Duodenal mucosa (tissue), 2 donors: ENCODE measurements around the gene GATB.
A peak's percentile ranks its signal among the peaks of the same experiment; 100 is the strongest.

ENCODE experiments used
- H3K27ac ChIP-seq: one replicate; pipeline ENCODE4 v1.7.0; 2013; ENCODE audit warnings: low read depth, low read length
- H3K27me3 ChIP-seq, 2 donors: one replicate each; pipeline ENCODE4 v1.7.0; 2013; ENCODE audit warnings: low read length in 2 of 2, control low read depth in 1 of 2; ENCODE audit not compliant: insufficient read depth in 2 of 2, control insufficient read depth in 1 of 2
- H3K36me3 ChIP-seq, 2 donors: one replicate each; pipeline ENCODE4 v1.7.0; 2013; ENCODE audit warnings: low read length in 2 of 2, control low read depth in 1 of 2; ENCODE audit not compliant: insufficient read depth in 2 of 2, control insufficient read depth in 1 of 2
- H3K4me1 ChIP-seq, 2 donors: one replicate each; pipeline ENCODE4 v1.7.0; 2013; ENCODE audit warnings: low read length in 2 of 2, control low read depth in 1 of 2; ENCODE audit not compliant: insufficient read depth in 2 of 2, control insufficient read depth in 1 of 2
- H3K4me3 ChIP-seq, 2 donors: one replicate each; pipeline ENCODE4 v1.7.0; 2013; ENCODE audit warnings: low read length in 2 of 2, low read depth in 1 of 2
- H3K9ac ChIP-seq, 2 donors: one replicate each; pipeline ENCODE4 v1.7.0; 2013; ENCODE audit warnings: low read length in 2 of 2, low read depth in 1 of 2
- H3K9me3 ChIP-seq, 2 donors: one replicate each; pipeline ENCODE4 v1.7.0; 2013; ENCODE audit warnings: low read length in 2 of 2, control low read depth in 1 of 2; ENCODE audit not compliant: control insufficient read depth in 1 of 2

The GATB gene

DNA sequence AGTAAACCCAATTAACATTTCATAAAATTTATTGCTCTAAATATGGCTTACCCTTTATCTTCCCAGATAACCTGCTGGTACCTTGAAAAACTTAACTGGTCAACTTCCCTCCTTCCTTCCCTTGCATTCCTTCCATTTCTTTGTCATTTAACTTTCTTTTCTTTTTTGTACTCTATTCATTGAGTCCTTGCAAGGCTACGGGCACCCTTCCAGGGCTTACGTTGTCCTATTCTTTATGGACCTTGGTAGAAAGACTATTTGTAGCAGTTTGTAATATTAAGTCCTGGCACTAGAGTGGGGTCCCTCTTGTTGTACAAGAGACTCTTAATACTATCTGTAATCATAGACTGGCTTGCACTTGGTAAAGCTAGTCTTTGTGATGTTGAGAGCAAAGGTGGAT, 8.0 kb upstream of the GATB start:
- Histone ChIP-seq H3K4me3 (no peak overlapping the region), H3K27ac (no peak overlapping the region), H3K36me3 (no peaks in the 10 kb centered on the region), H3K4me1 (no peaks in the 10 kb centered on the region), H3K9ac (no peak overlapping the region), H3K9me3 (peaks cover 0 to 2% of the 10 kb centered on the region in 2 donors), H3K27me3 (peaks cover 4 to 5% of the 10 kb centered on the region in 2 donors)

DNA sequence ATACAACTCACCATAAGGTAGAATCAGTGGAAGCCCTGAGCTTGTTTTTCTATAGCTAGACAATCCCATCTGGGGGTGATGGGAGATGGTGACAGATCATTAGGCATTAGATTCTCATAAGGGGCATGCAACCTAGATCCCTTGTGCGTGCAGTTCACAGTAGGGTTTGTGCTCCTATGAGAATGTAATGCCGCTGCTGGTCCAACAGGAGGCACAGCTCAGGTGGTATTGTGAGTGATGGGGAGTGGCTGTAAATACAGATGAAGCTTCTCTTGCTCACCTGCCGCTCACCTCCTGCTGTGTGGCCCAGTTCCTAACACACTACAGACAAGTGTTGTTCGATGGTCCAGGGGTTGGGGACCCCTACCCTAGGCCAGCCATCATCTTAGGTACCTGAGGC, 5.9 kb upstream of the GATB start:
- H3K27ac ChIP-seq = no peak overlapping the region
- no peaks in the 10 kb centered on the region for H3K4me1 ChIP-seq
- H3K4me3 ChIP-seq = no peak overlapping the region
- no peaks in the 10 kb centered on the region for H3K9me3 ChIP-seq
- H3K9ac ChIP-seq = no peak overlapping the region
- H3K36me3 ChIP-seq = no peaks in the 10 kb centered on the region
- peaks cover 0 to 5% of the 10 kb centered on the region in 2 donors for H3K27me3 ChIP-seq

DNA sequence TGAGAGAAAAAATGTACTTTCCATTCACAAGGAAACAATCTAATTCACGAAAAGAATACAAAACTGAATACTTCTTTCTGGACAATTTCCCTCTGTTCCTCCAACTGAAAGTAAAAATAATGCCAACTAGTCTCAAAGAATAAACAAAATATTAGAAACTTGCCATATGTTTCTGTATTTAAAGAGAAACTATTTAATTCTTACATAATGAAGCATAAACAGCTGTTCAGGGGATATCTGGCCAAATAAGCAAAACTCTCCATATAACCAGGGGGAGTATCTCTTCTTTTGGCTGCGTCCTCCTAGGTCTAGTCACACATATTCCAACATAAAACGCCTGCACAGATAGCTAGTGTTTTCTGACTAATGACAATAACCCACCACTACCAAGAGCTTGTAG, 805 bp downstream of the GATB start:
- peaks cover 0 to 5% of the 10 kb centered on the region in 2 donors for H3K36me3 ChIP-seq
- no peak overlapping the region for H3K27ac ChIP-seq

DNA sequence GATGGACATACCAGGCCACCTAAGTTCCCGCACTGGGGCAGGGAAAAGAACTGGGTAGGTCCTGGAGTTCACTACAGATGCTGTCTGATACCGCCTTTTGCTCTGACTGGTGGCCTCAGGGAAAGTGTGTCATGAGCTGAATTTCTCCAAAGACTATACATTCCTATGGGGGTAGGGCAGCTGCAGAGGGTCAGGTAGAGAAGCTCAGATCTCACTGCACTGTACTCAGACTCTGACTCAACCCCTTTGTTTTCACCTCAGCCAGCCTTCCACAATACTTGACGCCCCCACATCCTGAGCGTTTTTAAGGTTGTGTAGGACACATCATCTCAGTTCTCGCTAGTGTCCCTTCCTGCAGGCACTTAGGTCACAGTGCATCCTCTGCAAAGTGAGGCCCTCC, 7.8 kb downstream of the GATB start:
- H3K27me3 ChIP-seq = no peaks in the 10 kb centered on the region
- no peaks in the 10 kb centered on the region for H3K4me1 ChIP-seq
- H3K9ac ChIP-seq = no peak overlapping the region
- H3K27ac ChIP-seq = no peak overlapping the region
- H3K4me3 ChIP-seq = no peak overlapping the region
- H3K9me3 ChIP-seq = no peaks in the 10 kb centered on the region
- peaks cover 9 to 16% of the 10 kb centered on the region in 2 donors for H3K36me3 ChIP-seq

More for the DNA sequence above, 805 bp downstream of the GATB start:
- H3K9ac ChIP-seq = peak overlapping the region; percentile 63 to 80
- no peaks in the 10 kb centered on the region for H3K9me3 ChIP-seq
- H3K4me1 ChIP-seq = peaks cover 11 to 12% of the 10 kb centered on the region in 2 donors
- peak overlapping the region; percentile 78 to 97 for H3K4me3 ChIP-seq
- no peaks in the 10 kb centered on the region for H3K27me3 ChIP-seq

DNA sequence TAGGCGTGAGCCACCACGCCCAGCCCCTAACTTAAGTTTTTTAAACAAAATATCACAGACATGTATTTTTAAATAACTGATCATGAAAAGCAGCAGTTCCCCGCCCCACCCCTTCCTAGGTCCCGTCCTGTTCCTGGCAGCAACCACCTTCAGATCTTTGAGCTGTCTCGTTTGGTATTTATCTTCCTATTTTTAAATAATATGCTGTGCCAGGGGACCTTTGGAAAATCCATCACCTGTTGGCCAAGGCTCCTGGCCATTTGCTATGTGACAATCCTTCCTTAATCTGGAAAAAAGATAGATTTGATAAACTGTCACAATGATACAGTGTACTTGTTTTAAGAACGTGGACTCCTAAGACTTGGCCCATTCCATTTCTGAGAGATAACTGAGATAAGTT, 10.7 kb downstream of the GATB start:
- Histone ChIP-seq H3K27ac (no peak overlapping the region), H3K9ac (no peak overlapping the region), H3K4me1 (no peaks in the 10 kb centered on the region), H3K36me3 (peaks cover 9 to 11% of the 10 kb centered on the region in 2 donors), H3K4me3 (no peak overlapping the region), H3K9me3 (no peaks in the 10 kb centered on the region), H3K27me3 (no peaks in the 10 kb centered on the region)

DNA sequence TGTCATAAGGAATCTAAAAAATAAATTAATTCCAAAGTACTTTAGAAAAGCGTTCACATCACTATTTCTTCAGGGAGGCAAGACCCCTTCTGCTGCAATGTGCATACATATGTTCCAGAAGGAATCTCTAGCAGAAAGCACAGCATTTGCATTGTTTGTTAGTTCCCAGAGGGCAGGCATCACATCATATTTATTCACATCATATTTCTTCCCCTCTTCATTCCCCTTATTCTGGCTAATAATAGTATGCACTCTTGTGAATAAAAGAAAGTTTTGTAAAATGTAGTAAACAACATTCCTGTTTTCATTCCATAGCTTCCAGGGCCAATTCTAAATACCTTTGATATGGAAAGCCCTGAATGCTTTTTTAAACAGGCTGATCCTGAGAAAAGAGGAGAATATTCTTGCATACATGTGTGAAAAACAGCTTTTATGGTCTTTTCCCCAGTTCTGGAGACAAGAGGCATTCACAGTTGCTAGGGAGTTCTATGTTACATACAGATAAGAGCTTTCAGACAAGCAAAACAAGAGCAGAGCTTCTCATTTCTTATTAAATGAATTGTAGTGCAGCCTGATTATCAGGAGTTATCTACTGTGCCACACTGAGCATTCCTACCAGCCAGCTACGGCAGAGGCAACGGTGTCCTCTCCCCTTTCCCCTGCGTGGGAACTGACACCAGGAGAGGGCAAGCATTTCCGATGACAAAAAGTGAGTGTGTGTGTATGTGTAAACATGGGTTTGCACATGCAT, 15.2 kb downstream of the GATB start:
- Histone ChIP-seq H3K9ac (no peak overlapping the region), H3K36me3 (no peaks in the 10 kb centered on the region), H3K27ac (no peak overlapping the region), H3K27me3 (no peaks in the 10 kb centered on the region), H3K4me1 (no peaks in the 10 kb centered on the region), H3K4me3 (no peak overlapping the region), H3K9me3 (no peaks in the 10 kb centered on the region)

DNA sequence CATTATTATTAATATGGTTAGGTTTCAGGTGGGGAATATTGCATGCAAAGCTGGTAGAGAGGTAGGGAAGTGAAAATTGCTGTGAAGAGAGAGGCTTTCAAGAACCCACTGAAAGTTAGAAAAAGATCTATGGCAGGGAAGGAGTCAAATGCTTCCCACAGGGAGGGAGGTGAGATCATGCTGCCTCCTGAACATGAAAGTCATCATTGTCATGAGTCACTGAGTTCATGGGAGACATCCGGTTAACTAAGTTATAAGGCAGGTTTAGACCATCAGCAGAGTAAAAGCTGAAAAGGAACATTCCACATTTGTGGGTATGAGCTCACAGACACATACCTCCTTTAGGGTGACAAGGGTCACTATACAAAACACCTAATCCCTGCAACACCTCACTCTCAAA, 16.2 kb downstream of the GATB start:
- Histone ChIP-seq H3K27ac (no peak overlapping the region), H3K9ac (no peak overlapping the region), H3K4me1 (no peaks in the 10 kb centered on the region), H3K36me3 (no peaks in the 10 kb centered on the region), H3K4me3 (no peak overlapping the region), H3K9me3 (no peaks in the 10 kb centered on the region), H3K27me3 (no peaks in the 10 kb centered on the region)

DNA sequence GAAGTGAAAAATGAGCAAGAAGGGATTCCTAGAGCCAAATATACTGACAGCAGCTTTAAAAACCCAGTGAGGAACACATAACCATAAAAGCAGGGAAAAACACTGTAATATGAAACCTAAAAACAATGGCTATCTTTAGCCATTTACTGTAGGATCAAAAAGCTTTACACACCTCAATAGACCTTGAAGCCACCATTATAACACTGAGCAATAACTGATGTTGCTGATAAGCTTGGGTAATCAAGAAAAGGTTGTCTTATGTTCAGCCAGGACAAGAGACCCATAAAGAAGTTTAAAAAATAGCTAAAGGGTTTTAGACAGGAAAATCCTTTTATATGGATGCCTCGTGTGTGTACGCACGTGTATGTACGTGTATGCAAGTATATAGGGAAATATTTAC, 16.9 kb downstream of the GATB start:
- Histone ChIP-seq H3K27ac (no peak overlapping the region), H3K9me3 (no peaks in the 10 kb centered on the region), H3K36me3 (no peaks in the 10 kb centered on the region), H3K9ac (no peak overlapping the region), H3K27me3 (no peaks in the 10 kb centered on the region), H3K4me1 (no peaks in the 10 kb centered on the region), H3K4me3 (no peak overlapping the region)

DNA sequence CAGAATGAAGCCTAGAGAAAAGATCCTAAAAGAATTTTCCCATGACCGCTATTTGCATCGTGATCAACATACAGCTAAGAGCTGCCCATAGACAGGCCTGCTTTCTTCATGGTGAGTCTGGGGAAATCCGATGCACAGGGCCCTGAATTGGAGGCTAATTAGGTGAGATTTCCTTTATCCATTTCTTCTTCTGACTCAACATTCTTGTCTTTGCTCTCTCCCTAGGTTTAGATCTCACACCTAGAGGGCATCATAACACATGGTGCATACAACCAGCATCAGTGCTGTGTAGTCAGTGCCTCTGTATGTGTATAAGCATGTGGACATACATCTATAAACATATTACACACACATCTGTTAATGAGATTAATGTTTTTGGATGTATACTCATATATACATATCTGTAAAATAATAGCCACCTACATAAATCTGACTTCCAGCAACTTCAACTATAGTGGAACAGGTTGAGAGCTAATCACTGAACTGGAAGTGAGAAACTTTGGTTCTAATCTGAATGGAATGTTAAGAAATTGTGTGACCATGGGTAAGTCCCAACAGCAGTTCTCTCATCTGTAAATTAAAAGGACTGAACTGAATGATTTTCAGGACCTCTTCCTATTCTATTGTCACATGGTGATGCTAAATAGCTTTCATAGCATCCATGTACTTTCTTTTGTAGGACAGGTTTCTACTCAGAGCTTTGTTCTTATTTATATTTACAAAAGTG, 17.5 kb downstream of the GATB start:
- Histone ChIP-seq H3K27me3 (no peaks in the 10 kb centered on the region), H3K4me3 (no peak overlapping the region), H3K4me1 (no peaks in the 10 kb centered on the region), H3K36me3 (no peaks in the 10 kb centered on the region), H3K9ac (no peak overlapping the region), H3K27ac (no peak overlapping the region), H3K9me3 (no peaks in the 10 kb centered on the region)

DNA sequence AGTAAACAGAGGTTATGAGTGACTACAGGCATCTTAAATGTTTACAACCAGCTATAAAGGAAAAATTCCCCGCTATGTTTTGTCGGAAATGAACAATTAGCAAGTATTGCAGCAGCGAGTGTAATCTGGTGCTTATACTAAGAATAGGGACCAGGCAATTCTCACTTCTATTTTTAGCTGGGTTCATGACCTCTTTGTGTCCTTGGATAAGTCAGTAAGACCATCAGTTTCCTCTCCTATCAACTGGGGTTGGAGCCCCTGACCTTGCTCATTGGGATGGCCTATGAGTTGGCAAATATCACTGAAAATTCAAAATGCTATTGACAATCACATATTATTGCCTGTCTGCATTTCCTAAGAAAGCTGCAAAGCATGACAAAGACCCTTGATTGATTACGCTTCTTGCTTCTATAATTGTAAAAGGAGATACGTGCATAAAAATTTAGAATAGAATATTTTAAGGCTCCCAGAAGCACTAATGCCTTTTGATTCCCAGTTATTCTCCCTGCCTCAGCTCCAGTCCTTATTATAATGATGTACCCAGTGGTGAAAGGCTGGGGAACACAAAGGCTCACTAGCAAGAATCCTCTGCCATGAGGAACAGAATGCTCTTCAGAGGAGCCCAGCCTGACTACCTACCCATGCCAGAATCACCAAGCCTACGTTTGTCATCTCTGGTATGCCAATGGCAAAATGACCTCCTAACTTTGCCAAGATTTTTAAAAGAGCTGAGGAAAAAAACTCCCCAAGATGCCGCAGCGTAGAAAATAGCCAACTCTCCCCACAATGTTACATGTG, 21.9 kb downstream of the GATB start:
- Histone ChIP-seq H3K27me3 (no peaks in the 10 kb centered on the region), H3K27ac (no peak overlapping the region), H3K9ac (no peak overlapping the region), H3K4me1 (no peaks in the 10 kb centered on the region), H3K4me3 (no peak overlapping the region), H3K36me3 (peaks cover 0 to 8% of the 10 kb centered on the region in 2 donors), H3K9me3 (peaks cover 6 to 9% of the 10 kb centered on the region in 2 donors)
